ENCODE data around the gene CNTNAP2. TPM values are rescaled to one million over a fixed set of nuclear protein-coding genes. Genes with fewer than 3 reads are reported as not detected.
"Not testable (repeated sequence)": the region's sequence is repeated elsewhere in the genome, so short reads cannot be mapped to it uniquely, and the experiment has no call there.

CNTNAP2 gene
- total RNA-seq, 1 experiment from 2014 or later = 60.0 TPM

DNA sequence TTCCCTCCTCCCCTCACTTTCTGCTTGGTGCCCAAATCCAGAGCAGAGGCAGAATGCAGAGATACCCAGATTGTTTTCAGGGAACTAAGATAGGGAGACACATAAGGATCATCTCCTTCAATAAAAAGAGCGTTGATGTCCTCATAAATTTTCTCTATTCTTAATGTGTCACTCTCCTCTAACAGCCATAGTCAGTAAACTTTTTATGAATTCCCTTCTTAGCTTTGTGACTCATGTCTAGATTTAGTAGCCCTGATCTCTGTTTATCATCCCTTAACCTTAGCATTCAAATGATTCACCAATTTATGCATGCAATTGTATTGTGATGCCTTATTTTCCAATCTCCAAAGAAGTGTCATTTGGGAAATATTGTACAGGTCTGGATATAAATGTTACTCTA lies 1478.4 kb downstream of the CNTNAP2 start:
- no peak overlapping the region for H3K27ac ChIP-seq (ENCODE audit: low read depth, low read length, poor library complexity, severe bottlenecking)
- no peaks in the 10 kb centered on the region for H3K9me3 ChIP-seq (ENCODE audit: low read depth, low read length, poor library complexity, severe bottlenecking)
- ChIA-PET POLR2A (ENCODE audit: low non-redundant PET) (no interaction called here), CTCF (no interaction called here)
- intact Hi-C loops (cut with micrococcal nuclease; ENCODE audit: unreplicated experiment) = no loop called here
- no peaks in the 10 kb centered on the region for H3K4me1 ChIP-seq (ENCODE audit: insufficient read depth, low read length, poor library complexity, severe bottlenecking)
- no peaks in the 10 kb centered on the region for H3K27me3 ChIP-seq (replicated peaks; ENCODE audit: insufficient read depth, low read depth, low read length, poor library complexity)
- H3K36me3 ChIP-seq (ENCODE audit: insufficient read depth, low read length, poor library complexity, severe bottlenecking) = no peaks in the 10 kb centered on the region
- BruUV-seq (replicated peaks) = no TSS peak
- TF ChIP-seq EZH2 (IDR thresholded peaks at IDR 0.05; ENCODE audit: borderline replicate concordance, low read depth, low read length, poor library complexity, severe bottlenecking) = no peak
- TF ChIP-seq, protein P1, sequence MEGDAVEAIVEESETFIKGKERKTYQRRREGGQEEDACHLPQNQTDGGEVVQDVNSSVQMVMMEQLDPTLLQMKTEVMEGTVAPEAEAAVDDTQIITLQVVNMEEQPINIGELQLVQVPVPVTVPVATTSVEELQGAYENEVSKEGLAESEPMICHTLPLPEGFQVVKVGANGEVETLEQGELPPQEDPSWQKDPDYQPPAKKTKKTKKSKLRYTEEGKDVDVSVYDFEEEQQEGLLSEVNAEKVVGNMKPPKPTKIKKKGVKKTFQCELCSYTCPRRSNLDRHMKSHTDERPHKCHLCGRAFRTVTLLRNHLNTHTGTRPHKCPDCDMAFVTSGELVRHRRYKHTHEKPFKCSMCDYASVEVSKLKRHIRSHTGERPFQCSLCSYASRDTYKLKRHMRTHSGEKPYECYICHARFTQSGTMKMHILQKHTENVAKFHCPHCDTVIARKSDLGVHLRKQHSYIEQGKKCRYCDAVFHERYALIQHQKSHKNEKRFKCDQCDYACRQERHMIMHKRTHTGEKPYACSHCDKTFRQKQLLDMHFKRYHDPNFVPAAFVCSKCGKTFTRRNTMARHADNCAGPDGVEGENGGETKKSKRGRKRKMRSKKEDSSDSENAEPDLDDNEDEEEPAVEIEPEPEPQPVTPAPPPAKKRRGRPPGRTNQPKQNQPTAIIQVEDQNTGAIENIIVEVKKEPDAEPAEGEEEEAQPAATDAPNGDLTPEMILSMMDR (conservative IDR thresholded peaks at IDR 0.05; ENCODE audit: low read depth, low read length) = no peak
- no peak for DNase-seq (ENCODE audit: low spot score)
- no peak overlapping the region for H3K4me3 ChIP-seq (ENCODE audit: low read depth, low read length, poor library complexity, severe bottlenecking)

DNA sequence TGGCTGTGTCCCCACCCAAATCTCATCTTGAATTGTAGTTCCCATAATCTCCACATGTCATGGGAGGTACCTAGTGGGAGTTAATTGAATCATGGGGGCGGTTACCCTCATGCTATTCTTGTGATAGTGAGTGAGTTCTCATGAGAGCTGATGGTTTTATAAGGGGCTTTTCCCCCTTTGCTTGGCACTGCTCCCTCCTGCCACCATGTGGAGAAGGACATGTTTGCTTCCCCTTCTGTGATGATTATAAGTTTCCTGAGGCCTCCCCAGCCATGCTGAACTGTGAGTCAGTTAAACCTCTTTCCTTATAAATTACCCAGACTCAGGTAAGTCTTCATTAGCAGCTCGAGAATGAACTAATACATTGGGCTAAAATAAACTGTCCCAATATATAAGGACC lies 1482.1 kb downstream of the CNTNAP2 start:
- H3K27ac ChIP-seq (ENCODE audit: low read depth, low read length, poor library complexity, severe bottlenecking); H3K4me1 ChIP-seq (ENCODE audit: insufficient read depth, low read length, poor library complexity, severe bottlenecking); H3K27me3 ChIP-seq (replicated peaks; ENCODE audit: insufficient read depth, low read depth, low read length, poor library complexity); H3K9me3 ChIP-seq (ENCODE audit: low read depth, low read length, poor library complexity, severe bottlenecking); intact Hi-C loops (cut with micrococcal nuclease; ENCODE audit: unreplicated experiment); H3K36me3 ChIP-seq (ENCODE audit: insufficient read depth, low read length, poor library complexity, severe bottlenecking); POLR2A ChIA-PET (ENCODE audit: low non-redundant PET); H3K4me3 ChIP-seq (ENCODE audit: low read depth, low read length, poor library complexity, severe bottlenecking); BruUV-seq (replicated peaks); DNase-seq (ENCODE audit: low spot score); CTCF ChIA-PET: not testable (repeated sequence)

DNA sequence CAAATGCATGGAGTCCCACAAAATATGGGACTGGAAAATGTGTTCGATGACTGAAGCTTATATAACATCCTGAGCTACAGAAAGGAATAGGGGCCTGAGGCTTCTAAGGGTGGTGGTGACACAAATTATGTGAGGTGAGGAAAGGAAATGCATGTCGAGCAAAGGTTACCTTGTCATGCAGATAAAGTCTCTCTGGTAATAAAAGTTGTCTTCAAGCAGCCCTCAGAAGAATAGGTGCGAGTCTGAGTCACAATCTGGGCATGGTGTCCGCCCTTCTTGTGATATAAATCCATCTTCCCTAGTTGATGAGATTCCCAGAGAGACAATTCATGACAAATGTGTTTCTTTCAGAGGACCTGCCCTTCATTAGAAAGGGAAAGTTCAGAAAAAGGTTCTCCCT lies 1488.7 kb downstream of the CNTNAP2 start:
- TF ChIP-seq EZH2 (IDR thresholded peaks at IDR 0.05; ENCODE audit: borderline replicate concordance, low read depth, low read length, poor library complexity, severe bottlenecking) = no peak
- TF ChIP-seq, protein P1 (conservative IDR thresholded peaks at IDR 0.05; ENCODE audit: low read depth, low read length) = no peak

DNA sequence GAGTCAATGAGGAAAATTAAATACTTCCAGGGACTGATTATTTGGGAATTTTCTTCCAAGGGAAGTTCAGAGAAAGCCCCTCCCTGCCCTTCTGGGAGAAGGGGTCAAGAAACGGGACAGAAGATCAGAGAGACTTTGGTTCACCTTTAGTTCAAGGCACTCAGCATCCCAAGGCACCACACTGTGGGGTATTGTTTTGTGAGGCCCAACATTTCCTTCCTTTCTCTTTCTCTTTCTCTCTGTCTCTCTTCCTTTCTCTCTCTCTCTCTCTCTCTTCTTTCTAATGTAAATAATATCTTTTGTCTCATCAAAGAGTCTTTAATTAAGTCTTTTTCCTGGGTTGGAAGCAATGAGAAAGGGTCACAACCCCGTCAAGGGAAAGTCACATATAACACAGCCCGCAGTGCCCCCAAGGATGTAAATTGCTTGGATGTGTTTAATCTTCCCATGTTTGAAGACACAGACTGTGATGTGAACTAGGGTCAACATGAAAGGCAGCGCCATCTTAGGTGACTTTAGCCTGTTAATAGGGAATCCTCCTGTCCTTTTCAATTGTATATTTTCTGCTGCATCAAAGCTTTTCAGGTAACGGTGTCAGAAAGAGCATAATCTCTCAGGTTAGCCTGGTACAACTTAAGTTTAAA lies 1490.7 kb downstream of the CNTNAP2 start:
- no peaks in the 10 kb centered on the region for H3K36me3 ChIP-seq (ENCODE audit: insufficient read depth, low read length, poor library complexity, severe bottlenecking)
- H3K27ac ChIP-seq (ENCODE audit: low read depth, low read length, poor library complexity, severe bottlenecking) = no peak overlapping the region
- no peaks in the 10 kb centered on the region for H3K27me3 ChIP-seq (replicated peaks; ENCODE audit: insufficient read depth, low read depth, low read length, poor library complexity)
- no peaks in the 10 kb centered on the region for H3K4me1 ChIP-seq (ENCODE audit: insufficient read depth, low read length, poor library complexity, severe bottlenecking)
- ChIA-PET CTCF (no interaction called here), POLR2A (ENCODE audit: low non-redundant PET) (no interaction called here)
- H3K9me3 ChIP-seq (ENCODE audit: low read depth, low read length, poor library complexity, severe bottlenecking) = no peaks in the 10 kb centered on the region
- TF ChIP-seq EZH2 (IDR thresholded peaks at IDR 0.05; ENCODE audit: borderline replicate concordance, low read depth, low read length, poor library complexity, severe bottlenecking) = no peak
- TF ChIP-seq, protein P1 (conservative IDR thresholded peaks at IDR 0.05; ENCODE audit: low read depth, low read length) = no peak
- no TSS peak for BruUV-seq (replicated peaks)
- no peak overlapping the region for H3K4me3 ChIP-seq (ENCODE audit: low read depth, low read length, poor library complexity, severe bottlenecking)
- no peak for DNase-seq (ENCODE audit: low spot score)
- intact Hi-C loops (cut with micrococcal nuclease; ENCODE audit: unreplicated experiment) = no loop called here

More for the DNA sequence above, 1488.7 kb downstream of the CNTNAP2 start:
- Histone ChIP-seq H3K27ac (ENCODE audit: low read depth, low read length, poor library complexity, severe bottlenecking) (no peak overlapping the region), H3K9me3 (ENCODE audit: low read depth, low read length, poor library complexity, severe bottlenecking) (no peaks in the 10 kb centered on the region), H3K4me3 (ENCODE audit: low read depth, low read length, poor library complexity, severe bottlenecking) (no peak overlapping the region), H3K27me3 (replicated peaks; ENCODE audit: insufficient read depth, low read depth, low read length, poor library complexity) (no peaks in the 10 kb centered on the region), H3K4me1 (ENCODE audit: insufficient read depth, low read length, poor library complexity, severe bottlenecking) (no peaks in the 10 kb centered on the region), H3K36me3 (ENCODE audit: insufficient read depth, low read length, poor library complexity, severe bottlenecking) (no peaks in the 10 kb centered on the region)
- intact Hi-C loops (cut with micrococcal nuclease; ENCODE audit: unreplicated experiment) = no loop called here
- ChIA-PET CTCF (no interaction called here), POLR2A (ENCODE audit: low non-redundant PET) (no interaction called here)
- no peak for DNase-seq (ENCODE audit: low spot score)
- no TSS peak for BruUV-seq (replicated peaks)
